Activated CD4-positive, alpha-beta T cell treated with anti-CD3 and anti-CD28 coated beads, Interleukin-2, amount 50 U/mL, for 24 hours (primary cell): ENCODE measurements around the gene LAMA3.

Source experiments
- DNase-seq, 2 donors: peaks; one replicate each; pipeline ENCODE4 v3.0.0-alpha.2; 2020; ENCODE audit warnings: low read depth in 1 of 2, low spot score in 1 of 2

LAMA3 gene

GRCh38 chr18:23668731-23669130 lies 20.5 kb upstream of the LAMA3 start:
- DNase-seq = no peak

- DNase-seq = no peak
Observed at GRCh38 chr18:23669202-23669766, 20.0 kb upstream of the LAMA3 start.

GRCh38 chr18:23669804-23670405 lies 19.3 kb upstream of the LAMA3 start:
- DNase-seq = no peak

- DNase-seq = no peak
Observed at GRCh38 chr18:23671564-23671963, 17.7 kb upstream of the LAMA3 start.

GRCh38 chr18:23673725-23674124 lies 15.5 kb upstream of the LAMA3 start:
- no peak for DNase-seq

GRCh38 chr18:23675236-23675635 lies 14.0 kb upstream of the LAMA3 start:
- no peak for DNase-seq

GRCh38 chr18:23675896-23676295 lies 13.4 kb upstream of the LAMA3 start:
- DNase-seq = no peak

GRCh38 chr18:23682045-23682444 lies 7.2 kb upstream of the LAMA3 start:
- DNase-seq = no peak

- DNase-seq = no peak
Observed at GRCh38 chr18:23682472-23682871, 6.8 kb upstream of the LAMA3 start.

- no peak for DNase-seq
Observed at GRCh38 chr18:23683155-23683554, 6.1 kb upstream of the LAMA3 start.

- DNase-seq = no peak
Observed at GRCh38 chr18:23683671-23684070, 5.6 kb upstream of the LAMA3 start.

- no peak for DNase-seq
Observed at GRCh38 chr18:23684515-23685197, 4.6 kb upstream of the LAMA3 start.

GRCh38 chr18:23688528-23688927 lies 725 bp upstream of the LAMA3 start:
- DNase-seq = no peak

GRCh38 chr18:23689616-23690504 lies 607 bp downstream of the LAMA3 start:
- no peak for DNase-seq

GRCh38 chr18:23690505-23691068 lies 1.3 kb downstream of the LAMA3 start:
- DNase-seq = no peak

- DNase-seq = no peak
Observed at GRCh38 chr18:23693846-23694245, 4.6 kb downstream of the LAMA3 start.

GRCh38 chr18:23694637-23695430 lies 5.6 kb downstream of the LAMA3 start:
- no peak for DNase-seq

GRCh38 chr18:23701017-23701416 lies 11.8 kb downstream of the LAMA3 start:
- no peak for DNase-seq

- no peak for DNase-seq
Observed at GRCh38 chr18:23701544-23702064, 12.4 kb downstream of the LAMA3 start.

GRCh38 chr18:23702606-23703005 lies 13.4 kb downstream of the LAMA3 start:
- no peak for DNase-seq
